ENCODE results near the gene PCGF1. TPM values are rescaled to one million over a fixed set of nuclear protein-coding genes. Genes with fewer than 3 reads are reported as not detected.

Gene PCGF1
- total and polyA plus RNA-seq, 2 of the 13 experiments (the other 11 are each of a cell fraction or from before 2014, with no cell fraction given), result 20.4 to 22.6 TPM

DNA sequence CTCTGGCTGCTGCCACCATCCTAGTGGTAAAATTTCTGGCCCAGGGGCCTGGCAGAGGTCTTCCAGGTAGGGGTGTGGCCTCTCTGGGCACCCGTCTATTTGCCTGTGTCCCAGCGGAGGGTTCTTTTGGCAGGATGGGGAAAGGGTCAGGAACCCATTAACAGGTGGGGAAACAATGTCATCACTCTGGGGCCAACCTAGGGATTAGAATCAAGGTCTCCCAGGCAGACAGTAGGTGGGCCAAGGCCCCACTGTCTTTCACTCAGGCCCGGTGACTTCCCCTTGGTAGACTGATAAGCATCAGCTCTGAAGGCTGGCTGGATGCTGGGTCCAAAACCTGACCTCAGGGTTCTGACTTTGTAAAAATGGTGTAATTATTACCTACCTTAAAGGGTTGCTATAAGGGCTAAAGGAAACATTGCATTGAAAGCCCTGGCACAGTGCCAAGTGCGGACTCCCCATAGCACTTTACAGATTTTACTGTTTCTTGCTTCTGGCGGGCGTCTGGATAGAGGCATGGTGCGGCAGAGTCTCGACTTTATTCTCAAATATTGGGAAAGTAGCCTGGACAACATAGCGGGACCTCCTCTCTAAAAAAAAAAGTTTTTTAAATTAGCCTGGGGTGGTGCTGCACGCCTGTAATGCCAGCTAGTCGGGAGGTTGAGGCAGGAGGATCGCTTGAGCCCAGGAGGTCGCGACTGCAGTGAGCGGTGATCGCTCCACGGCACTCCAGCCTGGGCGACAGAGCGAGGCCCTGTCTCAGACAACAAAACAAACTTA is 10.3 kb downstream of the PCGF1 start (continued):
- TF ChIP-seq PRDM10 (CRISPR knock-in tag; IDR thresholded peaks at IDR 0.05; ENCODE audit: low read depth) (no peak), FOXP4 (CRISPR knock-in tag; IDR thresholded peaks at IDR 0.05) (peak; percentile 31; the same call in 1 of the 2 replicates), MEIS2 (CRISPR knock-in tag; IDR thresholded peaks at IDR 0.05) (peak; percentile 11; the same call in 1 of the 2 replicates), SRF (IDR thresholded peaks at IDR 0.05; ENCODE audit: low read depth, low read length) (no peak), PAX8 (CRISPR knock-in tag; IDR thresholded peaks at IDR 0.05; ENCODE audit: borderline replicate concordance) (no peak), GTF2F1 (IDR thresholded peaks at IDR 0.05; ENCODE audit: low read length) (peak; percentile 94; the same call in 1 of the 2 replicates), TAF1 (CRISPR knock-in tag; IDR thresholded peaks at IDR 0.05) (no peak), ARNT2 (CRISPR knock-in tag; IDR thresholded peaks at IDR 0.05; ENCODE audit: low read depth) (0 out of 2 replicates have a peak, but pooled peaks have one; percentile 11), ASH2L (IDR thresholded peaks at IDR 0.05; ENCODE audit: insufficient read length, low read depth, low read length) (peak; percentile 58), ISL2 (CRISPR knock-in tag; IDR thresholded peaks at IDR 0.05) (peak; percentile 51; the same call in 1 of the 2 replicates), ZNF382 (CRISPR knock-in tag; IDR thresholded peaks at IDR 0.05; ENCODE audit: borderline replicate concordance) (no peak), MYNN (CRISPR knock-in tag; IDR thresholded peaks at IDR 0.05; ENCODE audit: low read depth) (0 out of 2 replicates have a peak, but pooled peaks have one; percentile 27), FOXK1 (CRISPR knock-in tag; IDR thresholded peaks at IDR 0.05; ENCODE audit: borderline replicate concordance, low read depth) (peak; percentile 25; the same call in 1 of the 2 replicates), ZNF777 (CRISPR knock-in tag; IDR thresholded peaks at IDR 0.05) (0 out of 2 replicates have a peak, but pooled peaks have one; percentile 3), ZNF124 (CRISPR knock-in tag; IDR thresholded peaks at IDR 0.05) (no peak), ZBTB21 (CRISPR knock-in tag; IDR thresholded peaks at IDR 0.05) (0 out of 2 replicates have a peak, but pooled peaks have one; percentile 24), ZSCAN29 (CRISPR knock-in tag; conservative IDR thresholded peaks at IDR 0.05) (0 out of 2 replicates have a peak, but pooled peaks have one; percentile 58), NONO (IDR thresholded peaks at IDR 0.05) (no peak), NONO (CRISPR knock-in tag; conservative IDR thresholded peaks at IDR 0.05) (peak; percentile 82)
- TF ChIP-seq, protein P1, sequence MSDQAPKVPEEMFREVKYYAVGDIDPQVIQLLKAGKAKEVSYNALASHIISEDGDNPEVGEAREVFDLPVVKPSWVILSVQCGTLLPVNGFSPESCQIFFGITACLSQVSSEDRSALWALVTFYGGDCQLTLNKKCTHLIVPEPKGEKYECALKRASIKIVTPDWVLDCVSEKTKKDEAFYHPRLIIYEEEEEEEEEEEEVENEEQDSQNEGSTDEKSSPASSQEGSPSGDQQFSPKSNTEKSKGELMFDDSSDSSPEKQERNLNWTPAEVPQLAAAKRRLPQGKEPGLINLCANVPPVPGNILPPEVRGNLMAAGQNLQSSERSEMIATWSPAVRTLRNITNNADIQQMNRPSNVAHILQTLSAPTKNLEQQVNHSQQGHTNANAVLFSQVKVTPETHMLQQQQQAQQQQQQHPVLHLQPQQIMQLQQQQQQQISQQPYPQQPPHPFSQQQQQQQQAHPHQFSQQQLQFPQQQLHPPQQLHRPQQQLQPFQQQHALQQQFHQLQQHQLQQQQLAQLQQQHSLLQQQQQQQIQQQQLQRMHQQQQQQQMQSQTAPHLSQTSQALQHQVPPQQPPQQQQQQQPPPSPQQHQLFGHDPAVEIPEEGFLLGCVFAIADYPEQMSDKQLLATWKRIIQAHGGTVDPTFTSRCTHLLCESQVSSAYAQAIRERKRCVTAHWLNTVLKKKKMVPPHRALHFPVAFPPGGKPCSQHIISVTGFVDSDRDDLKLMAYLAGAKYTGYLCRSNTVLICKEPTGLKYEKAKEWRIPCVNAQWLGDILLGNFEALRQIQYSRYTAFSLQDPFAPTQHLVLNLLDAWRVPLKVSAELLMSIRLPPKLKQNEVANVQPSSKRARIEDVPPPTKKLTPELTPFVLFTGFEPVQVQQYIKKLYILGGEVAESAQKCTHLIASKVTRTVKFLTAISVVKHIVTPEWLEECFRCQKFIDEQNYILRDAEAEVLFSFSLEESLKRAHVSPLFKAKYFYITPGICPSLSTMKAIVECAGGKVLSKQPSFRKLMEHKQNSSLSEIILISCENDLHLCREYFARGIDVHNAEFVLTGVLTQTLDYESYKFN (CRISPR knock-in tag; conservative IDR thresholded peaks at IDR 0.05), result peak; percentile 76; the same call in 1 of the 2 replicates
